ENCODE measurements around the gene ASTE1. TPM values are rescaled to one million over a fixed set of nuclear protein-coding genes. Genes with fewer than 3 reads are reported as not detected.

Gene ASTE1
- total and polyA plus RNA-seq, 9 of the 15 experiments (the other 6 are each of a cell fraction or from before 2014, with no cell fraction given), result 3.5 to 12.1 (median 6.9) TPM

DNA sequence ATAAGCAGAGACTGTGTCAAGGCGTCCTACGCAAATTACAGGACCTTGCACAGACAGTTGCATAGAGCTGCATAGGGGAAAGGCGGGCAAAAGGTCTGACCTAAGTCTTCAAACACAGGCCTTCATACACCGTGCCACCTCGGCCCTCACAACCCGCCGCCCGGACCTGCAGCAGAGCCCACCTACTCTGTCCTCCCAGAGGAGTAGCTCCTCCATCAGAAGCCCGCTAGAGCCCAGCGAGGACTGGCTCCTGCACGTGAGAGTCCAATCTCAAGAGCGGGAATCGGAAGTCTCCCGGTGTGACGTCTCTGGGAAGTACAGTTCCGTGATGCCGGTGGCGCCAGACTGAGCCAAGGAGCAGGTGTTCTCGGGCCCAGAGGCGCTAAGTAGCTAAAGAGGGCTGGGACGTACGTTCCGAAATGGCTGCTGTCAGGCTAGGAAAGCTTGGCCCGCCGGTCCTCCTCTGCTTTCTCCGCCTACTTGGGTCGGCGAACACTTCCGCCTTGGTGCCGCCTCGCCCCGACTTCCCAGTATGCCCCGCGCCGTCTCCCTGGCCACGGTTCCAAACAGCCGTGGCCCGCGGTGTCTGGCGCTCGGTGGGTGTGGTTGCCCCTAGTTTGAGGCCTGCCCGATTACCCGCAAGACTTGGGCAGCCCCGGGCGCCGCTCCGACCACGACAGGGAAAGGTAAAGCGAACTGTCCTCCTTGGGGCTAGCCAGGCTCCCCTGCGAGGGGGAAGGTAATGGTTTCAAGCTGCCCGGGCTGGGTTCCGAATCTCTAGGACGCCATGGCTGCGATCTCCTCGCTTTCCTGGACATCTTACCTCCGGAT is at the start of gene ASTE1, which contains the start of gene NEK11 (continued):
- TF ChIP-seq, protein P1, sequence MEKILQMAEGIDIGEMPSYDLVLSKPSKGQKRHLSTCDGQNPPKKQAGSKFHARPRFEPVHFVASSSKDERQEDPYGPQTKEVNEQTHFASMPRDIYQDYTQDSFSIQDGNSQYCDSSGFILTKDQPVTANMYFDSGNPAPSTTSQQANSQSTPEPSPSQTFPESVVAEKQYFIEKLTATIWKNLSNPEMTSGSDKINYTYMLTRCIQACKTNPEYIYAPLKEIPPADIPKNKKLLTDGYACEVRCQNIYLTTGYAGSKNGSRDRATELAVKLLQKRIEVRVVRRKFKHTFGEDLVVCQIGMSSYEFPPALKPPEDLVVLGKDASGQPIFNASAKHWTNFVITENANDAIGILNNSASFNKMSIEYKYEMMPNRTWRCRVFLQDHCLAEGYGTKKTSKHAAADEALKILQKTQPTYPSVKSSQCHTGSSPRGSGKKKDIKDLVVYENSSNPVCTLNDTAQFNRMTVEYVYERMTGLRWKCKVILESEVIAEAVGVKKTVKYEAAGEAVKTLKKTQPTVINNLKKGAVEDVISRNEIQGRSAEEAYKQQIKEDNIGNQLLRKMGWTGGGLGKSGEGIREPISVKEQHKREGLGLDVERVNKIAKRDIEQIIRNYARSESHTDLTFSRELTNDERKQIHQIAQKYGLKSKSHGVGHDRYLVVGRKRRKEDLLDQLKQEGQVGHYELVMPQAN (IDR thresholded peaks at IDR 0.05; ENCODE audit: borderline replicate concordance), result peak; percentile 74
- TF ChIP-seq SAP30 (IDR thresholded peaks at IDR 0.05; ENCODE audit: borderline replicate concordance, insufficient read depth, low read depth, low read length, poor library complexity, severe bottlenecking) (peak; percentile 73), ELF1 (tag; IDR thresholded peaks at IDR 0.05) (peak; percentile 96), NR2F6 (CRISPR knock-in tag; IDR thresholded peaks at IDR 0.05) (no peak), KLF1 (tag; IDR thresholded peaks at IDR 0.05) (no peak), ATF1 (CRISPR knock-in tag; IDR thresholded peaks at IDR 0.05) (no peak), ATF1 (tag; IDR thresholded peaks at IDR 0.05) (peak; percentile 75), TBP (optimal IDR thresholded peaks at IDR 0.05; ENCODE audit: low read depth, low read length) (peak; percentile 51), ZNF584 (CRISPR knock-in tag; IDR thresholded peaks at IDR 0.05; ENCODE audit: low read depth) (no peak), HDAC2 (IDR thresholded peaks at IDR 0.05) (peak; percentile 35; the same call in 1 of the 2 replicates), CCNT2 (IDR thresholded peaks at IDR 0.05; ENCODE audit: borderline replicate concordance, extremely low read depth, insufficient read length, low read depth, low read length) (peak; percentile 46), ZZZ3 (IDR thresholded peaks at IDR 0.05) (no peak)
- TF ChIP-seq, protein P2, sequence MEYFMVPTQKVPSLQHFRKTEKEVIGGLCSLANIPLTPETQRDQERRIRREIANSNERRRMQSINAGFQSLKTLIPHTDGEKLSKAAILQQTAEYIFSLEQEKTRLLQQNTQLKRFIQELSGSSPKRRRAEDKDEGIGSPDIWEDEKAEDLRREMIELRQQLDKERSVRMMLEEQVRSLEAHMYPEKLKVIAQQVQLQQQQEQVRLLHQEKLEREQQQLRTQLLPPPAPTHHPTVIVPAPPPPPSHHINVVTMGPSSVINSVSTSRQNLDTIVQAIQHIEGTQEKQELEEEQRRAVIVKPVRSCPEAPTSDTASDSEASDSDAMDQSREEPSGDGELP (CRISPR knock-in tag; IDR thresholded peaks at IDR 0.05; ENCODE audit: borderline replicate concordance), result peak; percentile 63; the same call in 1 of the 2 replicates
- TF ChIP-seq, protein P3, sequence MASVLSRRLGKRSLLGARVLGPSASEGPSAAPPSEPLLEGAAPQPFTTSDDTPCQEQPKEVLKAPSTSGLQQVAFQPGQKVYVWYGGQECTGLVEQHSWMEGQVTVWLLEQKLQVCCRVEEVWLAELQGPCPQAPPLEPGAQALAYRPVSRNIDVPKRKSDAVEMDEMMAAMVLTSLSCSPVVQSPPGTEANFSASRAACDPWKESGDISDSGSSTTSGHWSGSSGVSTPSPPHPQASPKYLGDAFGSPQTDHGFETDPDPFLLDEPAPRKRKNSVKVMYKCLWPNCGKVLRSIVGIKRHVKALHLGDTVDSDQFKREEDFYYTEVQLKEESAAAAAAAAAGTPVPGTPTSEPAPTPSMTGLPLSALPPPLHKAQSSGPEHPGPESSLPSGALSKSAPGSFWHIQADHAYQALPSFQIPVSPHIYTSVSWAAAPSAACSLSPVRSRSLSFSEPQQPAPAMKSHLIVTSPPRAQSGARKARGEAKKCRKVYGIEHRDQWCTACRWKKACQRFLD (CRISPR knock-in tag; IDR thresholded peaks at IDR 0.05), result peak; percentile 67
- TF ChIP-seq, protein P4, sequence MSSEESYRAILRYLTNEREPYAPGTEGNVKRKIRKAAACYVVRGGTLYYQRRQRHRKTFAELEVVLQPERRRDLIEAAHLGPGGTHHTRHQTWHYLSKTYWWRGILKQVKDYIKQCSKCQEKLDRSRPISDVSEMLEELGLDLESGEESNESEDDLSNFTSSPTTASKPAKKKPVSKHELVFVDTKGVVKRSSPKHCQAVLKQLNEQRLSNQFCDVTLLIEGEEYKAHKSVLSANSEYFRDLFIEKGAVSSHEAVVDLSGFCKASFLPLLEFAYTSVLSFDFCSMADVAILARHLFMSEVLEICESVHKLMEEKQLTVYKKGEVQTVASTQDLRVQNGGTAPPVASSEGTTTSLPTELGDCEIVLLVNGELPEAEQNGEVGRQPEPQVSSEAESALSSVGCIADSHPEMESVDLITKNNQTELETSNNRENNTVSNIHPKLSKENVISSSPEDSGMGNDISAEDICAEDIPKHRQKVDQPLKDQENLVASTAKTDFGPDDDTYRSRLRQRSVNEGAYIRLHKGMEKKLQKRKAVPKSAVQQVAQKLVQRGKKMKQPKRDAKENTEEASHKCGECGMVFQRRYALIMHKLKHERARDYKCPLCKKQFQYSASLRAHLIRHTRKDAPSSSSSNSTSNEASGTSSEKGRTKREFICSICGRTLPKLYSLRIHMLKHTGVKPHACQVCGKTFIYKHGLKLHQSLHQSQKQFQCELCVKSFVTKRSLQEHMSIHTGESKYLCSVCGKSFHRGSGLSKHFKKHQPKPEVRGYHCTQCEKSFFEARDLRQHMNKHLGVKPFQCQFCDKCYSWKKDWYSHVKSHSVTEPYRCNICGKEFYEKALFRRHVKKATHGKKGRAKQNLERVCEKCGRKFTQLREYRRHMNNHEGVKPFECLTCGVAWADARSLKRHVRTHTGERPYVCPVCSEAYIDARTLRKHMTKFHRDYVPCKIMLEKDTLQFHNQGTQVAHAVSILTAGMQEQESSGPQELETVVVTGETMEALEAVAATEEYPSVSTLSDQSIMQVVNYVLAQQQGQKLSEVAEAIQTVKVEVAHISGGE (CRISPR knock-in tag; IDR thresholded peaks at IDR 0.05), result peak in 1 of 3 experiments; percentile 81; a peak in 3 of 6 replicates
- TF ChIP-seq, protein P5, sequence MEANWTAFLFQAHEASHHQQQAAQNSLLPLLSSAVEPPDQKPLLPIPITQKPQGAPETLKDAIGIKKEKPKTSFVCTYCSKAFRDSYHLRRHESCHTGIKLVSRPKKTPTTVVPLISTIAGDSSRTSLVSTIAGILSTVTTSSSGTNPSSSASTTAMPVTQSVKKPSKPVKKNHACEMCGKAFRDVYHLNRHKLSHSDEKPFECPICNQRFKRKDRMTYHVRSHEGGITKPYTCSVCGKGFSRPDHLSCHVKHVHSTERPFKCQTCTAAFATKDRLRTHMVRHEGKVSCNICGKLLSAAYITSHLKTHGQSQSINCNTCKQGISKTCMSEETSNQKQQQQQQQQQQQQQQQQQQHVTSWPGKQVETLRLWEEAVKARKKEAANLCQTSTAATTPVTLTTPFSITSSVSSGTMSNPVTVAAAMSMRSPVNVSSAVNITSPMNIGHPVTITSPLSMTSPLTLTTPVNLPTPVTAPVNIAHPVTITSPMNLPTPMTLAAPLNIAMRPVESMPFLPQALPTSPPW (CRISPR knock-in tag; IDR thresholded peaks at IDR 0.05), result peak; percentile 16; the same call in 1 of the 2 replicates

Data from K562 (cell line).